ENCODE data around the gene LSM2. TPM values are rescaled to one million over a fixed set of nuclear protein-coding genes. Genes with fewer than 3 reads are reported as not detected.
"Not testable (repeated sequence)": the region's sequence is repeated elsewhere in the genome, so short reads cannot be mapped to it uniquely, and the experiment has no call there.

LSM2 gene
- total RNA-seq, 1 donor from 2014 or later: 55.8 TPM

GRCh38 chr6:31815025-31815838 is 8.5 kb upstream of the LSM2 start, which contains the start of the genes HSPA1A and HSPA1L:
Gene HSPA1A (plus strand): TSS chr6:31815543. CDS start chr6:31815757, 214 bp downstream.
Gene HSPA1L (minus strand): TSS chr6:31815283. CDS start chr6:31811972, 3,311 bp downstream.
- Mint-ChIP-seq H3K4me3 (peak within 1 kb of the TSS; percentile 82), H3K4me1 (peaks cover 33% of the 10 kb centered on the region), H3K36me3 (peaks cover 10% of the 10 kb centered on the region), H3K27me3 (ENCODE audit: low read depth) (no peaks in the 10 kb centered on the region), H3K9me3 (peaks cover 4% of the 10 kb centered on the region), H3K27ac (peak within 1 kb of the TSS; percentile 100)
- TF ChIP-seq, protein P1, sequence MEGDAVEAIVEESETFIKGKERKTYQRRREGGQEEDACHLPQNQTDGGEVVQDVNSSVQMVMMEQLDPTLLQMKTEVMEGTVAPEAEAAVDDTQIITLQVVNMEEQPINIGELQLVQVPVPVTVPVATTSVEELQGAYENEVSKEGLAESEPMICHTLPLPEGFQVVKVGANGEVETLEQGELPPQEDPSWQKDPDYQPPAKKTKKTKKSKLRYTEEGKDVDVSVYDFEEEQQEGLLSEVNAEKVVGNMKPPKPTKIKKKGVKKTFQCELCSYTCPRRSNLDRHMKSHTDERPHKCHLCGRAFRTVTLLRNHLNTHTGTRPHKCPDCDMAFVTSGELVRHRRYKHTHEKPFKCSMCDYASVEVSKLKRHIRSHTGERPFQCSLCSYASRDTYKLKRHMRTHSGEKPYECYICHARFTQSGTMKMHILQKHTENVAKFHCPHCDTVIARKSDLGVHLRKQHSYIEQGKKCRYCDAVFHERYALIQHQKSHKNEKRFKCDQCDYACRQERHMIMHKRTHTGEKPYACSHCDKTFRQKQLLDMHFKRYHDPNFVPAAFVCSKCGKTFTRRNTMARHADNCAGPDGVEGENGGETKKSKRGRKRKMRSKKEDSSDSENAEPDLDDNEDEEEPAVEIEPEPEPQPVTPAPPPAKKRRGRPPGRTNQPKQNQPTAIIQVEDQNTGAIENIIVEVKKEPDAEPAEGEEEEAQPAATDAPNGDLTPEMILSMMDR (IDR thresholded peaks at IDR 0.05; ENCODE audit: unreplicated experiment): no peak
- DNase-seq (ENCODE audit: low spot score in 2 of 2, unreplicated experiment in 2 of 2): peak; percentile 82 to 89

DNA sequence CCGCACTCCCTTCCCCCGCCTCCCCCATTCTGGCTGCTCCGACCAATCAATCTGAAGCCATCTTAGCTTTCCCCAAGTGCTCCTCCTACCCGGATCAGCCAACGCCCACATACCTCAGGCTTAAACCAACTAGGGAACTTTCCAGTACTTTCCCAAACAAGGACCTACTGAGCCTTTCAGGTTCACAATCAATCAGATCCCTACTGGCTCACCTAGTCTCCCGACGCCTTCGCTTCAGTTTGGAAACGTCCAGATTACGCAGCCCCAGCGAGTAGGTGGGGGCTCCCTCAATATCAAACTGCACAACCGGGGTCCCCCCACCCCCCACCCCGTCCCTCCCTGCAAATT is 7.9 kb upstream of the LSM2 start:
- peaks cover 29% of the 10 kb centered on the region for H3K4me1 Mint-ChIP-seq
- TF ChIP-seq, protein P1 (IDR thresholded peaks at IDR 0.05; ENCODE audit: unreplicated experiment): no peak
- H3K36me3 Mint-ChIP-seq: peaks cover 10% of the 10 kb centered on the region
- H3K4me3 Mint-ChIP-seq: peak overlapping the region; percentile 82
- no peaks in the 10 kb centered on the region for H3K27me3 Mint-ChIP-seq (ENCODE audit: low read depth)
- H3K9me3 Mint-ChIP-seq: peaks cover 4% of the 10 kb centered on the region
- DNase-seq (ENCODE audit: low spot score in 2 of 2, unreplicated experiment in 2 of 2): peak; percentile 84 to 86
- peak overlapping the region; percentile 100 for H3K27ac Mint-ChIP-seq

GRCh38 chr6:31813465-31813849 is 6.7 kb upstream of the LSM2 start:
- H3K27me3 Mint-ChIP-seq (ENCODE audit: low read depth): no peaks in the 10 kb centered on the region
- H3K27ac Mint-ChIP-seq: peak overlapping the region; percentile 98
- peaks cover 4% of the 10 kb centered on the region for H3K9me3 Mint-ChIP-seq
- TF ChIP-seq, protein P1 (IDR thresholded peaks at IDR 0.05; ENCODE audit: unreplicated experiment): no peak
- no peak for DNase-seq (ENCODE audit: low spot score in 2 of 2, unreplicated experiment in 2 of 2)
- no peak overlapping the region for H3K4me3 Mint-ChIP-seq
- H3K36me3 Mint-ChIP-seq: peaks cover 8% of the 10 kb centered on the region
- peaks cover 27% of the 10 kb centered on the region for H3K4me1 Mint-ChIP-seq

- TF ChIP-seq, protein P1 (IDR thresholded peaks at IDR 0.05; ENCODE audit: unreplicated experiment): no peak
- Mint-ChIP-seq H3K27me3 (ENCODE audit: low read depth) (no peaks in the 10 kb centered on the region), H3K36me3 (no peaks in the 10 kb centered on the region), H3K9me3 (no peaks in the 10 kb centered on the region), H3K4me1 (peaks cover 22% of the 10 kb centered on the region), H3K27ac (no peak overlapping the region), H3K4me3 (no peak overlapping the region)
- no peak for DNase-seq (ENCODE audit: low spot score in 2 of 2, unreplicated experiment in 2 of 2)
These were observed 4.9 kb upstream of the LSM2 start for GRCh38 chr6:31811645-31812044.

DNA sequence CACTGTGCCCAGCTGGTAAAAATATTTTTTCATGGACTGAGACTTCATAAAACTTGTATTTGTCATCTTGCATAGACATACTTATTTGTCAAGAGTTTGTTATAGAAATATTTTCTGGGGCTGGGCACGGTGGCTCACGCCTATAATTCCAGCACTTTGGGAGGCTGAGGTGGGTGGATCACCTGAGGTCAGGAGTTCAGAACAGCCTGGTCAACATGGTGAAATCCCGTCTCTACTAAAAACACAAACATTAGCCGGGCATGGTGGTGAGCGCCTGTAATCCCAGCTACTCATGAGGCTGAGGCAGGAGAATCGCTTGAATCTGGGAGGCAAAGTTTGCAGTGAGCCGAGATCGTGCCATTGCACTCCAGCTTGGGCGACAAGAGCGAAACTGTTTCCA is 1.8 kb upstream of the LSM2 start:
- H3K9me3 Mint-ChIP-seq; H3K4me3 Mint-ChIP-seq; H3K36me3 Mint-ChIP-seq; DNase-seq (ENCODE audit: low spot score in 2 of 2, unreplicated experiment in 2 of 2); H3K27me3 Mint-ChIP-seq (ENCODE audit: low read depth): not testable (repeated sequence)
- peak overlapping the region; percentile 75 for H3K27ac Mint-ChIP-seq
- peaks cover 16% of the 10 kb centered on the region for H3K4me1 Mint-ChIP-seq

DNA sequence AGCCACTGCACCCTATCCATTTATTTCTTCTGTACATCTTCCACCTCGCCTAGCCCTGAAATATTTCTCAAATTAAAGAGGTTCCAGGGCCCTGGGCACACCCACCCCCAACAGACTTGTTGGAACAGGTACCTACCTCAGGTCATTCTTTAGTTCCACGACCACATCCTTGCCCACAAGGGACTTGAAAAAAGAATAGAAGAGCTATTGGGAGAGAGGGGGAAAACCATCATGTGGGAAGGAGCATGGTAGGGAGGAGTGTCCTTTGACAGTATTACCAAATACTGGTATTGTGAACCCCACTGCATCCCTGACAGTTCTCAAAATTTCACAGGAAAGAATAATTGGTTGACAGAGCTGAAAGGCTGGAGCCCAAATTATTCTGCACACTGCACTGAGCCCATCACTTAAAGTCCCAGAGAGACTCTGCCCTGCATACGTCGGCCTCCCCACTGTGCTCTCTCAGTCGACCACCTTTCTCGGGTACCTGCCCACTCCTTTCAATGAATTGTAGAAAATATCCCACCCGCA is 762 bp downstream of the LSM2 start:
- H3K4me3 Mint-ChIP-seq: peak overlapping the region; percentile 84

DNA sequence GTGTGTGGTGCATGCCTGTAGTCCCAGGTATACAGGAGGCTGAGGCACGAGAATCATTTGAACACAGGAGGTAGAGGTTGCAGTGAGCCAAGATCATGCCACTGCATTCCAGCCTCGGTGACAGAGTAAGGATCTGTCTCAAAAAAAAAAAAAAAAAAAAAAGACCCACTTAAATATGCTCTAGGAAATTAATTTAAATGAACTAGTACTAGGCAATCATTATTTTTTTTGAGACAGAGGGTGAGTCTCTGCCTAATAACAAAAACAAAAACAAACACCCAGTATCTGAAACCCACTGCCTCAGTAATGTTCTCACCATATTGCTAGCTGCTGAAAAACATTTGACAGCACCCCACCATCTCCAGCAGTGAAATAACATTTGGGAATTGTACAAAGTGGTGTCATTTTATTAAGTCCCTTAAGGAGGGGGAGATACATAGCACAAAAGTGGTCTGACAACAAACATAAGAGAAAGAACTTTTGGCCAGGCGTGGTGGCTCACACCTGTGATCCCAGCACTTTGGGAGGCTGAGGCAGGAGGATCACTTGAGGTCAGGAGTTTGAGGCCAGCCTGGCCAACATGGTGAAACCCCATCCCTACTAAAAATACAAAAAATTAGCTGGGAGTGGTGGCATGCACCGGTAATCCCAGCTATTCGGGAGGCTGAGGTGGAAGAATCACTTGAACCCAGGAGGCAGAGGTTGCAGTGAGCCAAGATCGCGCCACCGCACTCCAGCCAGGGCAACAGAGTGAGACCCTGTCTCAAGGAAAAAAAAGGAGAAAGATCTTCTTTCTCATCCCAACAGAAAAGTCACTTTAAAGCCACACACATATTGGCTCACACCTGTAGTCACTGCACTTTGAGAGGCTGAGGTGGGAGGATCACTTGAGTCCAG is 5.5 kb downstream of the LSM2 start:
- H3K9me3 Mint-ChIP-seq; H3K4me3 Mint-ChIP-seq; H3K27ac Mint-ChIP-seq; DNase-seq (ENCODE audit: low spot score in 2 of 2, unreplicated experiment in 2 of 2); H3K27me3 Mint-ChIP-seq (ENCODE audit: low read depth); H3K4me1 Mint-ChIP-seq; H3K36me3 Mint-ChIP-seq: not testable (repeated sequence)

More for the DNA sequence above, 762 bp downstream of the LSM2 start:
- peaks cover 3% of the 10 kb centered on the region for H3K36me3 Mint-ChIP-seq
- TF ChIP-seq, protein P1 (IDR thresholded peaks at IDR 0.05; ENCODE audit: unreplicated experiment): no peak
- no peaks in the 10 kb centered on the region for H3K27me3 Mint-ChIP-seq (ENCODE audit: low read depth)
- H3K27ac Mint-ChIP-seq: peak overlapping the region; percentile 94
- H3K4me1 Mint-ChIP-seq: peaks cover 11% of the 10 kb centered on the region
- H3K9me3 Mint-ChIP-seq: no peaks in the 10 kb centered on the region
- no peak for DNase-seq (ENCODE audit: low spot score in 2 of 2, unreplicated experiment in 2 of 2)
